ENCODE results near the gene GINM1.

The GINM1 gene

GRCh38 chr6:149566410-149567193, 427 bp downstream of the GINM1 start:
- TF ChIP-seq YY1 (IDR thresholded peaks at IDR 0.05; ENCODE audit: low read depth) (peak; percentile 84), CEBPB (IDR thresholded peaks at IDR 0.05) (no peak), TAF1 (IDR thresholded peaks at IDR 0.05; ENCODE audit: low read depth) (peak; percentile 42; the same call in 1 of the 2 replicates), TCF12 (IDR thresholded peaks at IDR 0.05; ENCODE audit: low read depth) (peak; percentile 24; the same call in 1 of the 2 replicates), ZBTB7A (IDR thresholded peaks at IDR 0.05; ENCODE audit: low read depth) (peak; percentile 92), MAX (IDR thresholded peaks at IDR 0.05) (peak; percentile 40; the same call in 1 of the 2 replicates), CREB1 (IDR thresholded peaks at IDR 0.05; ENCODE audit: low read depth) (no peak), FOXM1 (IDR thresholded peaks at IDR 0.05; ENCODE audit: borderline replicate concordance, low read depth) (no peak)
- TF ChIP-seq, protein P1, sequence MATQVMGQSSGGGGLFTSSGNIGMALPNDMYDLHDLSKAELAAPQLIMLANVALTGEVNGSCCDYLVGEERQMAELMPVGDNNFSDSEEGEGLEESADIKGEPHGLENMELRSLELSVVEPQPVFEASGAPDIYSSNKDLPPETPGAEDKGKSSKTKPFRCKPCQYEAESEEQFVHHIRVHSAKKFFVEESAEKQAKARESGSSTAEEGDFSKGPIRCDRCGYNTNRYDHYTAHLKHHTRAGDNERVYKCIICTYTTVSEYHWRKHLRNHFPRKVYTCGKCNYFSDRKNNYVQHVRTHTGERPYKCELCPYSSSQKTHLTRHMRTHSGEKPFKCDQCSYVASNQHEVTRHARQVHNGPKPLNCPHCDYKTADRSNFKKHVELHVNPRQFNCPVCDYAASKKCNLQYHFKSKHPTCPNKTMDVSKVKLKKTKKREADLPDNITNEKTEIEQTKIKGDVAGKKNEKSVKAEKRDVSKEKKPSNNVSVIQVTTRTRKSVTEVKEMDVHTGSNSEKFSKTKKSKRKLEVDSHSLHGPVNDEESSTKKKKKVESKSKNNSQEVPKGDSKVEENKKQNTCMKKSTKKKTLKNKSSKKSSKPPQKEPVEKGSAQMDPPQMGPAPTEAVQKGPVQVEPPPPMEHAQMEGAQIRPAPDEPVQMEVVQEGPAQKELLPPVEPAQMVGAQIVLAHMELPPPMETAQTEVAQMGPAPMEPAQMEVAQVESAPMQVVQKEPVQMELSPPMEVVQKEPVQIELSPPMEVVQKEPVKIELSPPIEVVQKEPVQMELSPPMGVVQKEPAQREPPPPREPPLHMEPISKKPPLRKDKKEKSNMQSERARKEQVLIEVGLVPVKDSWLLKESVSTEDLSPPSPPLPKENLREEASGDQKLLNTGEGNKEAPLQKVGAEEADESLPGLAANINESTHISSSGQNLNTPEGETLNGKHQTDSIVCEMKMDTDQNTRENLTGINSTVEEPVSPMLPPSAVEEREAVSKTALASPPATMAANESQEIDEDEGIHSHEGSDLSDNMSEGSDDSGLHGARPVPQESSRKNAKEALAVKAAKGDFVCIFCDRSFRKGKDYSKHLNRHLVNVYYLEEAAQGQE (IDR thresholded peaks at IDR 0.05; ENCODE audit: low read depth) = no peak
- TF ChIP-seq, protein P2, sequence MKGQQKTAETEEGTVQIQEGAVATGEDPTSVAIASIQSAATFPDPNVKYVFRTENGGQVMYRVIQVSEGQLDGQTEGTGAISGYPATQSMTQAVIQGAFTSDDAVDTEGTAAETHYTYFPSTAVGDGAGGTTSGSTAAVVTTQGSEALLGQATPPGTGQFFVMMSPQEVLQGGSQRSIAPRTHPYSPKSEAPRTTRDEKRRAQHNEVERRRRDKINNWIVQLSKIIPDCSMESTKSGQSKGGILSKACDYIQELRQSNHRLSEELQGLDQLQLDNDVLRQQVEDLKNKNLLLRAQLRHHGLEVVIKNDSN (IDR thresholded peaks at IDR 0.05) = 0 out of 2 replicates have a peak, but pooled peaks have one; percentile 2

GRCh38 chr6:149567194-149567586, 1.0 kb downstream of the GINM1 start:
- TF ChIP-seq, protein P1 (IDR thresholded peaks at IDR 0.05; ENCODE audit: low read depth) = no peak
- TF ChIP-seq NFIC (IDR thresholded peaks at IDR 0.05) (no peak), EP300 (IDR thresholded peaks at IDR 0.05; ENCODE audit: borderline replicate concordance) (no peak), RAD21 (IDR thresholded peaks at IDR 0.05; ENCODE audit: low read depth) (no peak), MAX (IDR thresholded peaks at IDR 0.05) (no peak)
- TF ChIP-seq, protein P2 (IDR thresholded peaks at IDR 0.05) = 0 out of 2 replicates have a peak, but pooled peaks have one; percentile 1

DNA sequence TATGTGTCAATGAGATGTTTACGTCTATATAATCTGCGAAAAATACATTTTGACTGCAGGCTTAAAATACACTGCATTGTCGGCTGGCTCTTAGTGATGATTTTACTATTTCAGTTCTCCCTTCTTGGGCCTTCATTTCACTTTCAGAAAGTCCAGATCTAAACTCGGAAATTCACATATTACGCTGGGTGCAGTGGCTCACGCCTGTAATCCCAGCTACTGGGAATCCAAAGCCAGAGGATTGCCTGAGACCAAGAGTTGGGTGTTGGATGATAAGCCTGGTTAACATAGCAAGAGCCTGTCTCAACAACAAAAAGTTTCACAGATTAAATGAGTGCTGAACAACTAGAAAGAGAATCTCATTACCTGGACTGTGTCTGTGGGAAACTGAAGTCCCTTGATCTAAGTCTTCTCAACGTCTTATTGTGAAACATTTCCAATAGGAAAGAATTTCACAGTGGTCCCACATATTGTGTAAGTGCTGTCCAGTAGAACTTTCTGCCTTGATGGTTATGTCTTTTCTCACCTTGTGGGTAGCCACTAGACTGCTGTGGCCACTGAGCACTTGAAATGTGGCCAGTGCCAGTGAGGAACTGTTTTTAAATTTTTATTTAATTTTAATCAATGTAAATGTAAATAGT, 1.9 kb downstream of the GINM1 start:
- TF ChIP-seq FOXM1 (IDR thresholded peaks at IDR 0.05; ENCODE audit: borderline replicate concordance, low read depth) = no peak

GRCh38 chr6:149580880-149581279, 14.7 kb downstream of the GINM1 start:
- TF ChIP-seq, protein P2 (IDR thresholded peaks at IDR 0.05) = no peak
- no peak for TF ChIP-seq NFIC (IDR thresholded peaks at IDR 0.05)
- TF ChIP-seq YY1 (IDR thresholded peaks at IDR 0.05; ENCODE audit: low read depth) = no peak
- TF ChIP-seq MAX (IDR thresholded peaks at IDR 0.05) = no peak
- TF ChIP-seq ZBTB7A (IDR thresholded peaks at IDR 0.05; ENCODE audit: low read depth) = no peak
- no peak for TF ChIP-seq CREB1 (IDR thresholded peaks at IDR 0.05; ENCODE audit: low read depth)
- no peak for TF ChIP-seq EP300 (IDR thresholded peaks at IDR 0.05; ENCODE audit: borderline replicate concordance)
- no peak for TF ChIP-seq TEAD4 (IDR thresholded peaks at IDR 0.05)
- no peak for TF ChIP-seq CEBPB (IDR thresholded peaks at IDR 0.05)
- no peak for TF ChIP-seq TCF12 (IDR thresholded peaks at IDR 0.05; ENCODE audit: low read depth)
- no peak for TF ChIP-seq RAD21 (IDR thresholded peaks at IDR 0.05; ENCODE audit: low read depth)

DNA sequence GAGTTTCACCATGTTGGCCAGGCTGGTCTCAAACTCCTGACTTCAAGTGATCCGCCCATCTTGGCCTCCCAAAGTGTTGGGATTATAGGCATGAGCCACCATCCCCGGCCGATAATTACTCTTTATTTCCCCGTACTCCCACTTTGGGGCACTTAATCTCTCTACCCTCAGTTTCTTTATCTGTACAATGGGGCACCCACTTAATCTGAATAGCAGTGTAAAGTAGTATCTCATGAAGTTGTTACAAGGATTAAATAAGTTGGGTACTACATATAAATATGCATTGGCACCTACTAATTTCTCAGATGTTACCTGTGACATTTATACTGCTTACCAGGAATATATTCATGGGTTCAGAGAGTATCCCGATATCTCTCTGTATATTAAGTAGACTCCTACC, 15.2 kb downstream of the GINM1 start:
- no peak for TF ChIP-seq YY1 (IDR thresholded peaks at IDR 0.05; ENCODE audit: low read depth)
- TF ChIP-seq ZBTB7A (IDR thresholded peaks at IDR 0.05; ENCODE audit: low read depth) = no peak
- no peak for TF ChIP-seq NFIC (IDR thresholded peaks at IDR 0.05)
- TF ChIP-seq TEAD4 (IDR thresholded peaks at IDR 0.05) = no peak
- TF ChIP-seq TAF1 (IDR thresholded peaks at IDR 0.05; ENCODE audit: low read depth) = no peak
- TF ChIP-seq FOXM1 (IDR thresholded peaks at IDR 0.05; ENCODE audit: borderline replicate concordance, low read depth) = no peak

Data from Ishikawa (cell line).